ENCODE data around the gene UHRF1.
"Not testable (repeated sequence)": the region's sequence is repeated elsewhere in the genome, so short reads cannot be mapped to it uniquely, and the experiment has no call there.

UHRF1 gene

DNA sequence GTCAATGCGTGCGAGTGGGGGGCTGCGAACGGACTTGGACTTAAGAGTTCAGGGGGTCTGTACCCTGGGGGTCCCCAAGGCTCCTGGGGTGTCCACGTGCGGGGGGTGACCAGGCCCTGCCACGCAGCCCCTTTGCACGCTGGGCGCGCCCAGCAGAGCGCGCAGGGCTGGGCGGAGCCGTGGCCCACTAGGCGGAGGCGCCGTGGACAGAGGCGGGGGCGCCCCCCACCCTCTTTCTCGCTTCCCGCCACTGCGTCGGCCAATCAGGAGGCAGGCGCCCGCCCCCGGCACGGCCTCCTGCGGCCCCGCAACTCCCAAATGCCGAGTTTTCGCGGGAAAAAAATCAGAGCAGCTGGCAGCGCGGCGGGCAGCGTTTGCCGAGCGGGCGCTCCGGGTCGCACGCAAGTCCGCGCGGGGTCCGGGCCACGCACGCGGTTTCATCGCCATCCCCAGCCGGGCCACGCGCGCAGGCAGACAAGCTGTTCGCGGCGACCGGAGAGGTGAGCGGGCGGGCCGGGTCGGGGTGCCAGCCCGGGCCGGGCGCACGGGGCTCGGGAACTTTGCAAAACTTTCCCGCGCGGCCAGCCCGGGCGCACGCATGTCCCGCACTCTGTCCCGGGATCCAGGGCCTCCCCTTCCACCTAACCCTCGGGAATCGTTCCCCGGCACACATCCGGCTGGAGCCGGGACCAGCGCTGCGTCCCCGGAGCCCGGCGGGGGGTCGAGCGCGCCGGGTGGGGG, at the start of gene UHRF1:
UHRF1 (plus strand) TSS at position 346 of the 741 bp plus-strand sequence. CDS start 1,385 bp downstream, outside the sequence.
- no peak for DNase-seq (ENCODE audit: low spot score)

DNA sequence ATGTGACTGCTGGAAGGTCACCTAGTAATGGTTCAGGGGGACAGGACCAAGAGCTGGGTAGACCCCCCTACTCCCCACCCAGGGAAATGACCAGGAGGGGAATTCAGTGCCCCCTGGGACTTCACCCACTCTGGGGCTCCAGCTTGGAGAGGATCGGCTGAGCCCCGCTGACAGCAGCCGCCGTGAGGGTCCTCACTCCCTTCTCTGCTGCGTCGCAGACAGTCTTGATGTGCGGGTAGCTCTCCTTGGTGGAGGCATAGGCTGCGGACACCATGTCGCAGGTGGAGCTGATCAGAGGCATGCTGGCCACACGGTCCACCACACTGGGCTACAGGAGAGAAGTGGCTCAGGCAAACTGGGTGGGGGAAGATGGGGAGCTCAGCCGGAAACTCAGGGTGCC, 49.6 kb upstream of the UHRF1 start:
- DNase-seq (ENCODE audit: low spot score): no peak

DNA sequence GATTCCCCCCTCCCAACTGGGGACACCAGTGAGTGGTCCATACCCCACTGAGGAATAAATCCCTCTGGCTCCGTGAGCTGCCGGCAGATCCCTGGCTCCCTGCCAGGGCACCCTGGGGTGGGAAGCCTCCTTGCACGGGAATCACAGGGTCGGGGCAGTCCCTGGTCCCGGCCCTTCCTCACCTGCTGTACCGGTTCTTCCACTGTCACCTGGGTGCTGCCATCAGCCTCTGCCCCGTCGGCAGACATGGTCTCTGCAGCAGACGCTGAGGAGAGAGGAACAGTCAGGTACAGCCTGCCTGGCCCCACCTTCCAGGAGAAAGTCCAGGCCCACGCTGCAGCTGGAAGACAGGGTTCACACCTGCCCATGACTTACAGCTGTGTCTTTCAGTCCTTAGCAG, 48.2 kb upstream of the UHRF1 start:
- no peak for DNase-seq (ENCODE audit: low spot score)

DNA sequence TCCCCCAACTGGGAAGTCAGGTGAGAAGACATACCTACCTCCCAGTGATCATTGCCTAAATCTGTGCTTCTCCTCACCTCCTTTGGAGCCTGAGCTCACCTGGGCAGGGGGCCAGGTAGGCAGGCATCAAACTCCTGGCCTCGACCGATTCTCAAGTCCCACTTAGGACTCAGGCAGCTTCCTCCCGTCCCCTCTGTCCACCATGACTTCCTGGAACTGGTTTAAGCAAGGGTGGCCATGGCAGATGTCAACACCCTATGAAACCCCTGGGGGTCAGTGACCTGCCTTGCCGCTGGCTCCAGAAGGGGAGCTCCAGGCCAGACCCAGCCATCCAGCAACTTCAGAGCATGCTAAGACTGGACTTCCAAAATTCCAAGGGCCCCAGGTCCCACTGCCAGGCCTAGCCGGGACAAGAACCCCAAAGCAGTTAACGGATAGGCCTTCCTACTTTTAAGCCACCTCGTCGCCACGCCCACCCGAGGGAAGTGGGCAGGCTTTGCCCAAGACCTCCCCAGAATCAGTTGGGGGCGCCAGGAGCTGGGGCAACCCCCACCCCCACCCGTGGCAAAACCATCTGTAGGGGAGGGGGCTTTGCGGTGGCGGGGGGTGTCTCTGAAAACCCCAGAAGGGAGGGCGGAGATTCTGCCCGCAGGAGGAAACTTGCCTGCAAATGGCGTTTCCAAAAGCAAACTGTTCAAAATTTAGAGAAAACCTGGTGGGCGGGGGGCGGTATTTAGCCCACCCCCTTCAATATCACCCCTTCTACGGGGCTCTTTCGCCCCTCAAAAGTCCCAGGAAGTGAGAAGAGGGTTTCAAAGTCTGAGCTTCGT, 42.5 kb upstream of the UHRF1 start:
- peak; percentile 24 for DNase-seq (ENCODE audit: low spot score)

DNA sequence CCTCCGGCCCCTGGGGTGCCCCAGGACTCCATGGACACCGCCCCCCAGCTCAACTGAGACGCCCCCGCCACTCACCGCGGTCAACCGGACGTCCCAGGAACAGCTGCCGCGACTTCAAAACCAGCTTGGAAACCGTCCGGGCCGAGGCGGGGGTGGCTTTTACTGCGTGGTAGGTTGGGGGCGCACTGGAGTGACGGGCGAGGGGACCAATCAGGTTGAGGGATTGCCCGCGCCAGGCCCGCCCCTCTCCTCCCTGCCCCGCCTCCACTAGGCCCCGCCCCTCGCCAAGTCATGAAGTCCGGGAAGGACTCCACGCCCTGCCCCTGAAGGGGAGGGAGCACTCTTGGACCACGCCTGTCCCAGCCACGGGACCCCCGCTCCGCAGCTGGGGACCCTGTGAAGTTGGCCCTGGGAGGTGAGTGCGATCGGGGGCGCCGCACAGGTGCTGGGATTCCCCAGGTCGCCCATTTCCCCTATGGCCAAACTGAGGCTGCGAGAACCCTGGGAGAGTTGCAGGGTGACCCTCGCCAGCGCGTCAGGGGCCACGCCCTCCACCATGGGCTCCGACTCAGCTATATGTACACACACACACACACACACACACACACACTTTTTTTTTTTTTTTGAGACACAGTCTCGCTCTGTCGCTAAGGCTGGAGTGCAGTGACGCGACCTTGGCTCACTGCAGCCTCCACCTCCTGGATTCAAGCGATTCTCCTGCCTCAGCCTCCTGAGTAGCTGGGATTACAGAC, 41.6 kb upstream of the UHRF1 start, which contains the start of gene PLIN3:
PLIN3 (minus strand) TSS at position 134 of the 752 bp plus-strand sequence. CDS start 6,273 bp downstream, outside the sequence.
- peak; percentile 80 for DNase-seq (ENCODE audit: low spot score)

DNA sequence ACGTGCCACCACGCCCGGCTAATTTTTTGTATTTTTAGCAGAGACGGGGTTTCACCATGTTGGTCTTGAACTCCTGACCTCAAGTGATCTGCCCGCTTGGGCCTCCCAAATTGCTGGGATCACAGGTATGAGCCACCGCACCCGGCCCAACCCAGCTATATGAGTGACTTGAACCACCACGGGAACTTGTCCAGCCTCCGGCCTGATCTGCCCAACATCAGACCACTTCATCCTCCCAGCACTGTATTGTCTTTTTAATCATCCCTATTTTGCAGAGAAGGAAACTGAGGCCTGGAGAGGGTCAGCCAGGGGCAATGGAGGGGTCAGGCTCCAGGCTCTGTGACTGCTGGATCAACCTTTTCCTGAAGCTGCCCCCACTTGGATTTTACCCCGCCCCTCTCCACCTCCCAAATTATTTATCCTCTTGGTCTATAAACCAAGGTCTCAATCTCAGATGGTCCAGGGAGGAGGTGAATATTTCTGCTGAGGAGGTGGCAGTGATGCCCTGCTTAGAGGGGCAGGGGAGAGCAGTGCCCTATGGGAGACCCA, 40.9 kb upstream of the UHRF1 start:
- DNase-seq (ENCODE audit: low spot score): no peak

DNA sequence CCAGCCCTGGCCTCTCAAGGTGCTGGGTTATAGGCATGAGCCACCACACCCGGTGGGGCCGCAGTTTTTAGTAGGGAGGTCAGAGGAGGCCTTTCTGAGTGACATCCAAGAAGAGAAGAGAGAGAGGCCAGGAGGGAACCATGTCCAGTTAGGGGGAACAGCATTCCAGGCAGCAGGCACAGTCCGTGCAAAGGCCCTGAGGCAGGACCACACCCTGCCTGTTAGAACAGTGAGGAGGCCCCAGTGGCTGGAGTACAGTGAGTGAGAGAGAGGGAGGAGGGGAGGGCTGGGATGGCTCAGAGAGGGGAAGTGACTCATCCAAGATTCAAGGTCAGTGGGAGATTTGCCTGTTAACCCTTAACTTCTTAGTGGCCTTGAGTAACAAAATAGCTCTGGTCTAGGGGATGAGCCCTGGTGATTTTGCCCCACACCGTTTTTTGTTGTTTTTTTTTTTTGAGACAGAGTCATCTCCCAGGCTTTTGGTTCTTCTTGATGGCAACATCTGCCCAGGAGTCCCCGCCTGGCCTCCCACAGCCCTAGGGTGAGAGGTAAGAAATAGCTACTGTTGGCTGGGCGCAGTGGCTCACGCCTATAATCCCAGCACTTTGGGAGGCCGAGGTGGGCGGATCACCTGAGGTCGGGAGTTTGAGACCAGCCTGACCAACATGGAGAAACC, 39.1 kb upstream of the UHRF1 start:
- no peak for DNase-seq (ENCODE audit: low spot score)

DNA sequence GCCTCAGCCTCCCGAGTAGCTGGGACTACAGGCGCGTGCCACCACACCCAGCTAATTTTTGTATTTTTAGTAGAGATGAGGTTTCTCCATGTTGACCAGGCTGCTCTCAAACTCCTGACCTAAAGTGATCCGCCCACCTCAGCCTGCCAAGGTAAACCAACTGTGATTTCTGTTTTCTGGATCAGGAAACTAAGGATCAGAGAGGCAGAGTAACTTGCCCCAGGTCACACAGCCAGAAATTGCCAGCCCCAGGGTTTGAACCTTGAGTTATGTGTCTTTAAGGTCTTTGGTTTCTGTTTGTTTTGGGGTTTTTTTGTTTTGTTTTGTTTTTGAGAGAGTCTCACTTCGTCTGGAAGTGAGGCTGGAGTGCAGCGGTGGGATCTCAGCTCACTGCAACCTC, 37.6 kb upstream of the UHRF1 start:
- no peak for DNase-seq (ENCODE audit: low spot score)

DNA sequence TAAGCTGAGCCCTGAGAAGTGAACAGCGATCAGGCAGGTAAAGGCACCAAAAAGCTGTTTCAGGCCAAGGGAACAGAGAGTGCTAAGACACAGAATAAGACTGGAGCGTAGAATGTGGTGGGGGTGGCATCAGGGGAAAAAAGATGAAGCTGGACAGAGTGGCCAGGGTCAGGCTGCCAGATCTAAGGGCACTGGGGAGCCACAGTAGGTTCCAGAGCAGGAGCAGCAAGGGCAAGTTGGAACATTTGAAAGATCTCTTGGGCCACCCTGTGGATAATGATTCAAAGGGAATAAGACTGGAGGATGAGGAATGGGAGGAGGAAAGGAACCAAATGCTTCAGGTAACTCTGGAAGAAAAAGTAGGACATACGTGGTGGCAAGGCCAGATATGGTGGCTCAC, 35.4 kb upstream of the UHRF1 start:
- DNase-seq (ENCODE audit: low spot score): no peak

DNA sequence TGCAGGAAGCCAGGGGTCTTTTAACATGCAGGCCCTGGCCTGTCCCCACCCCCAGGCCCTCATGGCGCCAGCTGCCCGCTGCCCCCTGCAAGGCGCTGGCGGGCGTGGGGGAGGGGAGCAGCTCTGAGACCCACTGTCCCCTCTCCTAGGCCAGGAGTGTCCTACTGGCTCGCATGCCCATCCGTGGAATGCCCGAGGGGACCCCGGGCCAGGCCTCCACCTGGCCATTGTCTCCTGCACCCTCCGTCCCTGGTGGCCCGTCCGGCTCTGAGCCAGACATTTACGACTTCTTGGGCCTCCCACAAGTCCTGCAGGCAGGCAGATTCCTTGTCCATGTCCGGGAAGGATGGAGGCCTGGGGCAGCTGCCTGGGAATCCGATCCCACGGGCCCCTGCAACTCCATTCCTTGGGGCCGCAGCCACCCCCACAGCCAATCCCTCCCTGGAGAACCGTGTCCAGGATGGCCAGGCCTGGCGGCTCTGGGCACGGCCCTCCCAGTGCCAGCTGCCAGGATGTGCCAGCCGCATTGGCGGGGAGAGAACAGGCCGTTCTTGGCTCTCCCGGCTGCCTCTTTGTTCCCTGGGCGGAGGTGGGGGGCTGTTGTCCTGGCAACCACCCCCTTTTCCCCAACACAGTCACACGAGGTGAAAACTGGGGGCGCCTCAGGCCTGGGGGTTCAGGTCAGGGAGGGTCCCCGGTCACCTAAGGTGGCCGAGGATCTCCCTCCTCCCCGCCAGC, 31.4 kb upstream of the UHRF1 start:
- DNase-seq (ENCODE audit: low spot score): peak; percentile 17

DNA sequence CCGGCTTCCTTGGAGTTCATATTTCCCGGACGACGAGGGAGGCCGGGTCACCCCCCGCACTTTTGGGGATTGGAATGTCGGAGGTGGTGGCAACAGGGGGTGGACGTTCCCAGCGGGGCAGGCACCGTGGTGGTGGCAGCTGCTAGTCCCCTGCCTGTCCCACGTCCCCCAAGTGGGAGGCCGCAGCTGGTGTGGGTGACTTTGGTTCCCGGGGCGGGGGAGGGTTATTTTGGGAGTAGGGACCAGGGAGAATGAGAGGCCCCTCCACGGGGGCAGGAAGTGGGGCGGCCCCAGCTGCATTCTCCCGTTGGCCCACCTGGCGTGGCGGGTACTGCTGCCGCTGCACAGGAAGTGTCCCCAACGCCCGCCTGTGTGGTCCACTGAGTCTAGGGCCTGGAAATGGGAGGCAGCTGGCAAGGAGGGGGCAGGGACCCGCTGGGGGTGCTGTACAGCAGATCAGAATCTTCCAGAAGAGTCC, 30.8 kb upstream of the UHRF1 start:
- no peak for DNase-seq (ENCODE audit: low spot score)

DNA sequence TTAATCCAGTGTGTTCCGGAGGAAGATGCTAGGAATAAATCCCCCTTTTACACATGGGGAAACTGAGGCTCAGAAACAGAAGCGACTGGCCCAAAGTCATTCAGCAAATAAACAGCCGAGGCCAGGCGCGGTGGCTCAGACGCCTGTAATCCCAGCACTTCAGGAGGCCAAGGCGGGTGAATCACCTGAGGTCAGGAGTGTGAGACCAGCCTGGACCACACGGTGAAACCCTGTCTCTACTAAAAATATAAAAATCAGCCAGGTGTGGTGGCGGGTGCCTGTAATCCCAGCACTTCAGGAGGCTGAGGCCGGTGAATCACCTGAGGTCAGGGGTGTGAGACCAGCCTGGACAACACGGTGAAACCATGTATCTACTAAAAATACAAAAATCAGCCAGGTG, 30.3 kb upstream of the UHRF1 start:
- no peak for DNase-seq (ENCODE audit: low spot score)

DNA sequence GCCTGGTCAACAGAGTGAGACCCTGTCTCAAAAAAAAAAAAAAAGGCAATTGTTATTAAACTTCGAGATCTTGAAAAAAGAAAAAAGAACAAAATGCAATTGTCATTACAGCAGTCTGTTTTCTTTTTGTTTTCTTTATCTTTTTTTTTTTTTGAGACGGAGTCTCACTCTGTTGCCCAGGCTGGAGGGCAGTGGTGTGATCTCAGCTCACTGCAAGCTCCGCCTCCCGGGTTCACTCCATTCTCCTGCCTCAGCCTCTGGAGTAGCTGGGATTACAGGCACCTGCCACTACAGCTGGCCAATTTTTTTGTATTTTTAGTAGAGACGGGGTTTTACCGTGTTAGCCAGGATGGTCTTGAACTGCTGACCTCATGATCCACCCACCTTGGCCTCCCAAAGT, 26.4 kb upstream of the UHRF1 start:
- not testable (repeated sequence) for DNase-seq (ENCODE audit: low spot score)

DNA sequence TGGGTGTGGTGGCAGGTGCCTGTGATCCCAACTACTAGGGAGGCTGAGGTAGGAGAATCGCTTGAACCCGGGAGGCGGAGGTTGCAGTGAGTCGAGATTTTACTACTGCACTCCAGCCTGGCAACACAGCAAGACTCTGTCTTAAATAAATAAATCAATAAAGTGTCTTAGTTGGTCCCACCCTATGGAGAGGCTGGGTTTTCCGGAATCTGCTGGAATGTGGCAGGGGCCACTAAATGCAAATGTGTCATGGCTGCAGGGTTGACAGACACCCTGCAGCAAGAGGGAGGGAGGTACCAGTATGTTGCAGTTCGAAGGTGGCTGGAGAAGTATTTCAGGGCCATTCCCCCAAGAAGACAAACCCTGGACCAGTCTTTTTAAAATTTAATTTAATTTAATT, 24.3 kb upstream of the UHRF1 start:
- not testable (repeated sequence) for DNase-seq (ENCODE audit: low spot score)

DNA sequence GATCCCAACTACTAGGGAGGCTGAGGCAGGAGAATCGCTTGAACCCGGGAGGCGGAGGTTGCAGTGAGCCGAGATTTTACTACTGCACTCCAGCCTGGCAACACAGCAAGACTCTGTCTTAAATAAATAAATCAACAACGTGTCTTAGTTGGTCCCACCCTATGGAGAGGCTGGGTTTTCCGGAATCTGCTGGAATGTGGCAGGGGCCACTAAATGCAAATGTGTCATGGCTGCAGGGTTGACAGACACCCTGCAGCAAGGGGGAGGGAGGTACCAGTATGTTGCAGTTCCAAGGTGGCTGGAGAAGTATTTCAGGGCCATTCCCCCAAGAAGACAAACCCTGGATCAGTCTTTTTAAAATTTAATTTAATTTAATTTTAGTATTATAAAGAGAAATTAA, 21.5 kb upstream of the UHRF1 start:
- DNase-seq (ENCODE audit: low spot score): not testable (repeated sequence)

DNA sequence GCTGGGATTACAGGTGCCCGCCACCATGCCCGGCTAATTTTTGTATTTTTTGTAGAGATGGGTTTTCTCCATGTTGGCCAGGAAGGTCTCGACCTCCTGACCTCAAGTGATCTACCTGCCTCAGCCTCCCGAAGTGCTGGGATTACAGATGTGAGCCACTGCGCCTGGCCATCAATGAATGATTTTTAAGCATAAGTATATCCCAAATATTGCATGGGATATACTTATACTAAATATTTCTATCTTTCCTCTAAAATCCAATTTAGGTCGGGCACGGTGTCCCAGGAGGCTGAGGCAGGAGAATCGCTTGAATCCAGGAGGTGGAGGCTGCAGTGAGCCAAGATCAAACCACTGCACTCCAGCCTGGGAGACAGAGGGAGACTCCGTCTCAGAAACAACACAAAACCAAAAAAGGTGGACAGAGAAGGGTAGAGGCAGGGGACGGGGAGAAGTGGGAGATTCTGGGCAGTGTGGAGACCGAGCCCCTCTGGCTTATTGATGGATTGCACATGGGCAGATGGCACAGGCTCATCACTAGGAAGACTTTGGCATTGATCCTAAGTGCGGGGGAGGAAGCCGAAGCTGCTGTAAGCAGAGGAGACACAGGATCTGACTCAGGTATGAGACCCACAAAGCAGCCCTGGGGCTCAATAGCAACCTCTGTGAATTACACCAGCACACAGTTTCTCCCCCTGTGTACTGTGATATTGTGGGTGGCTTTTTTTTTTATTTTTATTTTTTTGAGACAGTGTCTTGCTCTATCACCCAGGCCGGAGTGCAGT, 20.1 kb upstream of the UHRF1 start:
- no peak for DNase-seq (ENCODE audit: low spot score)

DNA sequence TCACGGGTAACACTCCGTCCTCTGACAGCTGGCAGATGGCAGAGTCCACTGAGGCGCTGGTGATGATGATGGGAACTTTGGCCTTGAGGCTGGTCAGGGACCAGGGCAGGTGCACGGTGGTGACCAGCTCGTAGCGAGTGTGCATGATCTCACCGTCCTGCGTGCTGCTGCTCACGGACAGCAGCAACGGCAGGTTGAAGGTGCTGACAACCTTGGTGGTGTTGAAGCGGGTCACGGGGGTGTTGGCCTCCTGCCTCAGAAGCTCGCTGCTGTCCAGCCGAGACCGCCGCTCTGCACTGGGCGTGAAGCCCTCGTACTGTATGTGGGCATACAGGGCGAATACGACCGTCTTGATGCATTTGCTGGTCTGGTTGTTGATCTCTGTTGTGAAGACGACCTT, 18.2 kb upstream of the UHRF1 start:
- DNase-seq (ENCODE audit: low spot score): no peak

DNA sequence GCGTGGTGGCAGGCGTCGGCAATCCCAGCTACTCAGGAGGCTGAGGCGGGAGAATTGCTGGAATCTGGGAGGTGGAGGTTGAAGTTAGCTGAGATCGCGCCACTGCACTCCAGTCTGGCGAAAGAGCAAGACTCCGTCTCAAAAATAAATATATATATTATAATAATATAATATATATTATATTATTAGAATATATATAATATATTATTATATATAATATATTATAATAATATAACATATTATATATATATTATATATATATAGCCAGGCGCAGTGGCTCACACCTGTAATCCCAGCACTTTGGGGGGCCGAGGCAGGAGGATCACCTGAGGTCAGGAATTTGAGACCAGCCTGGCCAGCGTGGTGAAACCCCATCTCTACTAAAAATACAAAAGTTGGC, 16.3 kb upstream of the UHRF1 start:
- not testable (repeated sequence) for DNase-seq (ENCODE audit: low spot score)

DNA sequence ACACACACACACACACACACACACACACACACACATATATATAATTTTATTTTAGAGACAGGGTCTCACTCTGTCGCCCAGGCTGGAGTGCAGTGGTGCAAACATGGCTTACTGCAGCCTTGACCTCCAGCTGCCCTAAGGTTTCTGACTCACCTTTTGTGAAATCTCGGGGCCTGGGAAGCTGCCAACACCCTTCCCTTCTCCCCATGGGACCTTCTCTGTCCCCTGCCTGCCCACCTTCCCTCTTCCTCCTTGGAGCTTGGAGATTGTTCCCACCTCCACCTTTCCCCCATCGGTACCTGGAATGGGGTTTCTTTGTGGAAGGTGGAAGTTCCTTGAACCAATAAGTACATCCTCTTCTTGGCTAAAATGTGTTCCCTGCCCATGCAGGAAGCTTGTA, 12.9 kb upstream of the UHRF1 start:
- DNase-seq (ENCODE audit: low spot score): no peak

DNA sequence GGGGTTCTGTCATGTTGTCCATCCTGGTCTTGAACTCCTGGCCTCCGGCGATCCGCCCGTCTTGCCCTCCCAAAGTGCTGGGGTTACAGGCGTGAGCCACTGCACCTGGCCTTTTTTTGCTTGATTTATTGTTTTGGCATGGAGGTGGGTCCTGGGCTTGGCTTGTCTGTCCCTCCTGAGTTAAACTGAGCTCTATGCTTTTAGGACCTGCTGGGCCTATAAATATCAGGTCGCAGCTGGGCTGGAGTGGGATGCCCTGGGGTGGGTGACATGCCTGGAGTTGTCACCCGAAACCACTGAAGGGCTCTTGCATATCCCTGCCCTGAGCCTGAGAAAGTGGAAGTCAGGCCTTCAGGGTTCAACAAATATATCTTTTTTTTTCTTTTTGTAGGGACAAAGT, 12.2 kb upstream of the UHRF1 start:
- DNase-seq (ENCODE audit: low spot score): no peak

Measured in cerebellar cortex (tissue), 1 donor.